ENCODE measurements around the gene PPM1H. TPM values are rescaled to one million over a fixed set of nuclear protein-coding genes. Genes with fewer than 3 reads are reported as not detected.

The PPM1H gene
- total RNA-seq, 1 donor from 2014 or later: 6.3 TPM

DNA sequence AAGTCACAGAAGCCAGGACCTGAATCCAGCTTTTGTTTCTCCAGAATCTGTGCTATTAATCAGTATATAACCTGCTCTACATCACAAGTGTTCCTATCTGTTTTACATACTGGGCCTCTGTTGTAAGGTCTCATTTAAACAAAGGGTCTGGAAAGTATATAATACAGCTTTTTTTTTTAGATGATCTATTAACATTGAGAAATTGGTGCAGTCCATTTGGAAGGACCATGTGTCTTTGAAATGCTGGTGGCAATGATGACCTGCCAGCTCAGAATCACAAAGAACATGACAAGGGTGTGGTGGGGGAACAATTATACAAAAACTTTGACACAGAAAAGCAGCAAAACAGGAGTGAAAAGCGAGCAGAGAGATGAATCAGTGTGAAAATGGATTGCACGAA is 164.6 kb downstream of the PPM1H start:
- H3K36me3 Mint-ChIP-seq (ENCODE audit: unreplicated experiment): no peaks in the 10 kb centered on the region
- no peaks in the 10 kb centered on the region for H3K27me3 Mint-ChIP-seq (ENCODE audit: unreplicated experiment)
- H3K9me3 Mint-ChIP-seq (ENCODE audit: unreplicated experiment): no peaks in the 10 kb centered on the region
- TF ChIP-seq, protein P1, sequence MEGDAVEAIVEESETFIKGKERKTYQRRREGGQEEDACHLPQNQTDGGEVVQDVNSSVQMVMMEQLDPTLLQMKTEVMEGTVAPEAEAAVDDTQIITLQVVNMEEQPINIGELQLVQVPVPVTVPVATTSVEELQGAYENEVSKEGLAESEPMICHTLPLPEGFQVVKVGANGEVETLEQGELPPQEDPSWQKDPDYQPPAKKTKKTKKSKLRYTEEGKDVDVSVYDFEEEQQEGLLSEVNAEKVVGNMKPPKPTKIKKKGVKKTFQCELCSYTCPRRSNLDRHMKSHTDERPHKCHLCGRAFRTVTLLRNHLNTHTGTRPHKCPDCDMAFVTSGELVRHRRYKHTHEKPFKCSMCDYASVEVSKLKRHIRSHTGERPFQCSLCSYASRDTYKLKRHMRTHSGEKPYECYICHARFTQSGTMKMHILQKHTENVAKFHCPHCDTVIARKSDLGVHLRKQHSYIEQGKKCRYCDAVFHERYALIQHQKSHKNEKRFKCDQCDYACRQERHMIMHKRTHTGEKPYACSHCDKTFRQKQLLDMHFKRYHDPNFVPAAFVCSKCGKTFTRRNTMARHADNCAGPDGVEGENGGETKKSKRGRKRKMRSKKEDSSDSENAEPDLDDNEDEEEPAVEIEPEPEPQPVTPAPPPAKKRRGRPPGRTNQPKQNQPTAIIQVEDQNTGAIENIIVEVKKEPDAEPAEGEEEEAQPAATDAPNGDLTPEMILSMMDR (IDR thresholded peaks at IDR 0.05; ENCODE audit: partially characterized antibody, unreplicated experiment): no peak
- no peak overlapping the region for H3K27ac Mint-ChIP-seq (ENCODE audit: unreplicated experiment)
- H3K4me1 Mint-ChIP-seq (ENCODE audit: low read depth, unreplicated experiment): no peaks in the 10 kb centered on the region
- DNase-seq: no peak
- H3K4me3 Mint-ChIP-seq (ENCODE audit: unreplicated experiment): no peak overlapping the region

DNA sequence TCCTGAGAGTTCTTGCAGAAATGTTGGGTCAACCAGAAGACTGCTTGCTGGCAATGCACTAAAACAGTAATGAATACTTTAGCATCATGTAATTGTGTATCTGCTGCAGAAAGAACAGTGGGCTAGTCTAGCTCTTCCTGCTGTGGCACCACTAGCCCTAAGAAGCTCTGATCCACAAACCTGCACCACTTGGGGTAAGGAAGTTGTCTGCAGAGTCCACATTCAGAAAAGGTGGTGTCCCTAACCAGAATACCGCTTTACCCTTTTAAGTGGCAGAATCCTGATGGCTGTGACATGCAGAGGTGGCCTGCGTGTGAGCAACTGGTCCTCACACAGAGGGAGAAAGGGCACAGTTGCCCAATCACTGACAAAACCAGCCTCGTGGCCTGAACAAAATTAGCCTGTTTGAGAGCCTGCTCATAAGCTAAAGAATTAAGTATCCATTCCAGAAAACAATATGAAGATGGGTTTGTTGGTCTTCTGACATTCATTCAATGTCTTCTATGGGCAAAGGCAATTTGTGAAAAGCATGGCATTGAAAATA is 165.8 kb downstream of the PPM1H start:
- Mint-ChIP-seq H3K4me3 (ENCODE audit: unreplicated experiment) (no peak overlapping the region), H3K27me3 (ENCODE audit: unreplicated experiment) (no peaks in the 10 kb centered on the region), H3K27ac (ENCODE audit: unreplicated experiment) (no peak overlapping the region), H3K36me3 (ENCODE audit: unreplicated experiment) (no peaks in the 10 kb centered on the region), H3K9me3 (ENCODE audit: unreplicated experiment) (no peaks in the 10 kb centered on the region), H3K4me1 (ENCODE audit: low read depth, unreplicated experiment) (no peaks in the 10 kb centered on the region)
- no peak for DNase-seq
- TF ChIP-seq, protein P1 (IDR thresholded peaks at IDR 0.05; ENCODE audit: partially characterized antibody, unreplicated experiment): no peak

DNA sequence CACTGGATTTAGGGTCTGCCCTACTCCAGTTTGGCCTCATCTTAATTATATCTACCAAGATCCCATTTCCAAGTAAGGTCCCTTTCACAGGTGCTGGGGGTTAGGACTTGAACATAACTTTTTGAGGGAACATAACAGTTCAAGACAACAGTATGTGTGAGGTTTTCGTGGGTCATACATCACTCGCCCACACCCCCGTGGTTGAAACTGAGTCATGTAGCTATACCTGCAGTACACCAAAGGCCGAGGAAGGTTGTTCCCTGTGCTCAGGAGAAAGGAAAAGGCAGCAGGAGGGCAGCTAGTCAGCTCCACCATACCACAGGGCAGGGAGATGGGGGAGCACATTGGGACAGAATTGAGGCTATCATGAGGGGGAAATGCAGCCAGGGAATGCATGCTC is 167.0 kb downstream of the PPM1H start:
- no peaks in the 10 kb centered on the region for H3K9me3 Mint-ChIP-seq (ENCODE audit: unreplicated experiment)
- H3K4me3 Mint-ChIP-seq (ENCODE audit: unreplicated experiment): no peak overlapping the region
- H3K36me3 Mint-ChIP-seq (ENCODE audit: unreplicated experiment): no peaks in the 10 kb centered on the region
- H3K27me3 Mint-ChIP-seq (ENCODE audit: unreplicated experiment): no peaks in the 10 kb centered on the region
- TF ChIP-seq, protein P1 (IDR thresholded peaks at IDR 0.05; ENCODE audit: partially characterized antibody, unreplicated experiment): no peak
- no peak for DNase-seq
- no peaks in the 10 kb centered on the region for H3K4me1 Mint-ChIP-seq (ENCODE audit: low read depth, unreplicated experiment)
- no peak overlapping the region for H3K27ac Mint-ChIP-seq (ENCODE audit: unreplicated experiment)

DNA sequence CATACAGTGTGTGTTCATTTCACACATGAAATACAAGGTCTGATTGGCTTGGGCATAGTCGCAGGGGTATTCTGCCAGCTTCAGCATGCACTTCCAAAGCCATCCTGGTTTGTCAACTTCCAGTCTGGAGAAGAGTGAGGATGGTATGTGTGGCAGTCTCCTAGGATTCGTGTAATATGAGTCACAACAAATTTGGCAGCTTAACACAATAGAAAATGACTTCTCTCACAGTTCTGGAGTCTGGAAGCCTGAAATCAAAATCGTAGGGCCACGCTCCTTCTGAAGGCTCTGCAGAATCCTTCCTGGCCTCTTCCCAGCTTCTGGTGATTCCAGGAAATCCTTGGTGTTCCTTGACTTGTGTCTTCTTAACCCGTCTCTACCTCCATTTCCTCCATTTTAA is 167.5 kb downstream of the PPM1H start:
- H3K4me3 Mint-ChIP-seq (ENCODE audit: unreplicated experiment): no peak overlapping the region
- DNase-seq: no peak
- no peak overlapping the region for H3K27ac Mint-ChIP-seq (ENCODE audit: unreplicated experiment)
- no peaks in the 10 kb centered on the region for H3K27me3 Mint-ChIP-seq (ENCODE audit: unreplicated experiment)
- no peaks in the 10 kb centered on the region for H3K36me3 Mint-ChIP-seq (ENCODE audit: unreplicated experiment)
- TF ChIP-seq, protein P1 (IDR thresholded peaks at IDR 0.05; ENCODE audit: partially characterized antibody, unreplicated experiment): no peak
- no peaks in the 10 kb centered on the region for H3K4me1 Mint-ChIP-seq (ENCODE audit: low read depth, unreplicated experiment)
- H3K9me3 Mint-ChIP-seq (ENCODE audit: unreplicated experiment): no peaks in the 10 kb centered on the region

DNA sequence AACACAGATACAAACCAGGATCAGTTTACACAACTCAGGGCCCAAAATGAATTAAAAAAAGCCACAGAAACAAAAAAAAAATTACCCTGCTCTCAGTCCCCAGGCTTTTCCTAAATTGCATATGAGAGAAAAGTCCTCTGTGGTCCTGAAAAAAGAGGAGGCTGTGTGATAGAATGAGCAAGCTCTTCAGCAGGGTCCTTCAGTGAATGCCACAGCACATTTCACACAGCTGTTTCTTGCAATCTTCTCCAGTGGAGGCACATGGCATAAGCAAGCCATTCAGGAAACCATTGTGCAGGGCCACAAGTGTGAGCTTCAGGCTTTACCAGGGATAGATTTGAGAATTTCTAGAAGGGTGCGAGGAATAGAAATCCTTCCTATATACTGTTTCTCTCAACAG is 168.5 kb downstream of the PPM1H start:
- DNase-seq: no peak

More for the DNA sequence above, 168.5 kb downstream of the PPM1H start:
- Mint-ChIP-seq H3K9me3 (ENCODE audit: unreplicated experiment) (no peaks in the 10 kb centered on the region), H3K27ac (ENCODE audit: unreplicated experiment) (no peak overlapping the region), H3K4me3 (ENCODE audit: unreplicated experiment) (no peak overlapping the region), H3K4me1 (ENCODE audit: low read depth, unreplicated experiment) (no peaks in the 10 kb centered on the region), H3K27me3 (ENCODE audit: unreplicated experiment) (no peaks in the 10 kb centered on the region), H3K36me3 (ENCODE audit: unreplicated experiment) (no peaks in the 10 kb centered on the region)
- TF ChIP-seq, protein P1 (IDR thresholded peaks at IDR 0.05; ENCODE audit: partially characterized antibody, unreplicated experiment): no peak
